WTC11 (cell line): Measurements from ENCODE around the gene HOXD10. TPM values are rescaled to one million over a fixed set of nuclear protein-coding genes. Genes with fewer than 3 reads are reported as not detected.

Experiments
- ATAC-seq: fragments of 200-7000 bp; cut with Tn5 transposase; 2 replicates; pipeline ENCODE4 v1.10.0; 2021; ENCODE audit warnings: mild to moderate bottlenecking, moderate library complexity
- CTCF ChIA-PET: fragments of 300-600 bp; sonication (Branson Sonifier 250); formaldehyde crosslinking; loops from one replicate; lab custom pipeline; 2021; ENCODE audit warnings: antibody characterized with exemption; lab: Charles Lee
- POLR2A ChIA-PET: fragments of 350-600 bp; sonication (Branson Sonifier 250); formaldehyde crosslinking; loops from one replicate; lab custom pipeline; 2021; ENCODE audit warnings: antibody characterized with exemption; lab: Charles Lee
- DNase-seq: peaks from one replicate; pipeline ENCODE4 v3.0.0; 2021; ENCODE audit warnings: low spot score
- H3K27ac Mint-ChIP-seq: 2 replicates; pipeline ENCODE4 v1.8.0; 2021; ENCODE audit warnings: mixed read lengths
- H3K27me3 Mint-ChIP-seq: 2 replicates; pipeline ENCODE4 v1.8.0; 2021; ENCODE audit warnings: low read depth, mild to moderate bottlenecking, moderate library complexity, mixed read lengths
- H3K36me3 Mint-ChIP-seq: 2 replicates; pipeline ENCODE4 v1.8.0; 2021; ENCODE audit warnings: mixed read lengths
- H3K4me1 Mint-ChIP-seq: 2 replicates; pipeline ENCODE4 v1.8.0; 2022; ENCODE audit warnings: mixed read lengths
- H3K4me3 Mint-ChIP-seq: 2 replicates; pipeline ENCODE4 v1.8.0; 2021; ENCODE audit warnings: mild to moderate bottlenecking, moderate library complexity, mixed read lengths
- H3K9me3 Mint-ChIP-seq: 2 replicates; pipeline ENCODE4 v1.8.0; 2021; ENCODE audit warnings: mixed read lengths
- ATF3 ChIP-seq: sonication (generic); formaldehyde crosslinking; conservative IDR thresholded peaks from 2 replicates; pipeline ENCODE4 v1.8.1; 2022; ENCODE audit warnings: mild to moderate bottlenecking, missing genetic modification reagents
- E2F5 ChIP-seq: sonication (generic); formaldehyde crosslinking; IDR thresholded peaks from 2 replicates; pipeline ENCODE4 v1.8.1; 2022; ENCODE audit warnings: mild to moderate bottlenecking, moderate library complexity, missing genetic modification reagents
- EMX1 ChIP-seq: fragments of 250-450 bp; sonication (Bioruptor Pico); IDR thresholded peaks from 2 replicates; pipeline ENCODE4 v1.8.0; 2021; ENCODE audit warnings: mild to moderate bottlenecking
- FOXJ3 ChIP-seq: sonication (generic); formaldehyde crosslinking; IDR thresholded peaks from 2 replicates; pipeline ENCODE4 v1.9.0; 2021; ENCODE audit warnings: missing genetic modification reagents, mild to moderate bottlenecking, borderline replicate concordance
- FOXK1 ChIP-seq: sonication (generic); formaldehyde crosslinking; IDR thresholded peaks from 2 replicates; pipeline ENCODE4 v1.8.0; 2022; ENCODE audit warnings: mild to moderate bottlenecking, moderate library complexity, missing genetic modification reagents
- FOXP4 ChIP-seq: sonication (generic); formaldehyde crosslinking; IDR thresholded peaks from 2 replicates; pipeline ENCODE4 v1.8.0; 2022; ENCODE audit warnings: mild to moderate bottlenecking, missing genetic modification reagents
- GTF2I ChIP-seq: fragments of 250-450 bp; sonication (Bioruptor Pico); conservative IDR thresholded peaks from 2 replicates; pipeline ENCODE4 v1.4.0; 2021; ENCODE audit warnings: mild to moderate bottlenecking
- JAZF1 ChIP-seq: fragments of 250-450 bp; sonication (Bioruptor Pico); IDR thresholded peaks from 2 replicates; pipeline ENCODE4 v1.9.0; 2021; ENCODE audit warnings: moderate library complexity, mild to moderate bottlenecking, inconsistent platforms
- KAT7 ChIP-seq: sonication (generic); formaldehyde crosslinking; IDR thresholded peaks from 2 replicates; pipeline ENCODE4 v1.8.1; 2023; ENCODE audit warnings: missing genetic modification reagents, mild to moderate bottlenecking, borderline replicate concordance
- MAX ChIP-seq: sonication (generic); formaldehyde crosslinking; IDR thresholded peaks from 2 replicates; pipeline ENCODE4 v1.8.0; 2022; ENCODE audit warnings: mild to moderate bottlenecking, missing genetic modification reagents
- MLX ChIP-seq: sonication (generic); formaldehyde crosslinking; IDR thresholded peaks from 2 replicates; pipeline ENCODE4 v1.8.1; 2023; ENCODE audit warnings: mild to moderate bottlenecking, missing genetic modification reagents, moderate library complexity
- MXD4 ChIP-seq: fragments of 250-450 bp; sonication (Bioruptor Pico); IDR thresholded peaks from 2 replicates; pipeline ENCODE4 v1.8.0; 2021; ENCODE audit warnings: mild to moderate bottlenecking, moderate library complexity, borderline replicate concordance
- NFATC4 ChIP-seq: fragments of 250-450 bp; sonication (Bioruptor Pico); IDR thresholded peaks from 2 replicates; pipeline ENCODE4 v1.9.0; 2021; ENCODE audit warnings: mild to moderate bottlenecking
- NFE2L1 ChIP-seq: sonication (generic); formaldehyde crosslinking; IDR thresholded peaks from 2 replicates; pipeline ENCODE4 v1.8.1; 2023; ENCODE audit warnings: missing genetic modification reagents
- PREB ChIP-seq: sonication (generic); formaldehyde crosslinking; IDR thresholded peaks from 2 replicates; pipeline ENCODE4 v1.8.1; 2022; ENCODE audit warnings: mild to moderate bottlenecking, missing genetic modification reagents, moderate library complexity, borderline replicate concordance
- PRRX2 ChIP-seq: fragments of 250-450 bp; sonication (Bioruptor Pico); IDR thresholded peaks from 2 replicates; pipeline ENCODE4 v1.8.0; 2021; ENCODE audit warnings: mild to moderate bottlenecking
- RELA ChIP-seq: sonication (generic); formaldehyde crosslinking; IDR thresholded peaks from 2 replicates; pipeline ENCODE4 v1.8.1; 2022; ENCODE audit warnings: missing genetic modification reagents, mild to moderate bottlenecking, borderline replicate concordance
- SMAD3 ChIP-seq: sonication (generic); formaldehyde crosslinking; IDR thresholded peaks from 2 replicates; pipeline ENCODE4 v1.8.0; 2022; ENCODE audit warnings: missing genetic modification reagents, mild to moderate bottlenecking, borderline replicate concordance
- USF1 ChIP-seq: sonication (generic); formaldehyde crosslinking; IDR thresholded peaks from 2 replicates; pipeline ENCODE4 v1.8.0; 2022; ENCODE audit warnings: mild to moderate bottlenecking, missing genetic modification reagents
- ZNF121 ChIP-seq: sonication (generic); formaldehyde crosslinking; IDR thresholded peaks from 2 replicates; pipeline ENCODE4 v1.8.0; 2023; ENCODE audit warnings: missing genetic modification reagents
- ZNF138 ChIP-seq: sonication (generic); formaldehyde crosslinking; conservative IDR thresholded peaks from 2 replicates; pipeline ENCODE4 v1.8.1; 2022; ENCODE audit warnings: mild to moderate bottlenecking, moderate library complexity, missing genetic modification reagents
- ZNF416 ChIP-seq: fragments of 250-450 bp; sonication (Bioruptor Pico); IDR thresholded peaks from 2 replicates; pipeline ENCODE4 v1.9.0; 2021; ENCODE audit warnings: mild to moderate bottlenecking, inconsistent platforms
- ZNF512 ChIP-seq: sonication (generic); formaldehyde crosslinking; IDR thresholded peaks from 2 replicates; pipeline ENCODE4 v1.8.1; 2022; ENCODE audit warnings: missing genetic modification reagents, borderline replicate concordance
- total RNA-seq: library from RNA; stranded (reverse); gene quantifications from 3 replicates; pipeline ENCODE4 v1.2.3, GENCODE V29; 2021

The HOXD10 gene
- total RNA-seq, 1 experiment from 2014 or later, result not detected

- TF ChIP-seq ATF3 (CRISPR knock-in tag) (no peak), MLX (CRISPR knock-in tag) (no peak), E2F5 (no peak), ZNF138 (CRISPR knock-in tag) (no peak), ZNF121 (CRISPR knock-in tag) (no peak), NFATC4 (CRISPR knock-in tag) (no peak), JAZF1 (CRISPR knock-in tag) (no peak), PREB (CRISPR knock-in tag) (no peak), FOXP4 (CRISPR knock-in tag) (no peak), RELA (CRISPR knock-in tag) (no peak), ZNF512 (CRISPR knock-in tag) (no peak), EMX1 (CRISPR knock-in tag) (no peak), MXD4 (CRISPR knock-in tag) (no peak), ZNF416 (CRISPR knock-in tag) (no peak), FOXJ3 (CRISPR knock-in tag) (no peak), NFE2L1 (CRISPR knock-in tag) (no peak), MAX (no peak), PRRX2 (CRISPR knock-in tag) (no peak), KAT7 (CRISPR knock-in tag) (no peak)
- CTCF ChIA-PET, result no interaction called here
- POLR2A ChIA-PET, result no interaction called here
- Mint-ChIP-seq H3K36me3 (no peaks in the 10 kb centered on the region), H3K9me3 (no peaks in the 10 kb centered on the region), H3K4me1 (peaks cover 27% of the 10 kb centered on the region), H3K27me3 (peaks cover 100% of the 10 kb centered on the region), H3K27ac (no peak overlapping the region), H3K4me3 (no peak overlapping the region)
- ATAC-seq (no peak), DNase-seq (no peak)
Observed at GRCh38 chr2:176167398-176167797, 50.8 kb downstream of the HOXD10 start.

GRCh38 chr2:176169181-176169580, 52.6 kb downstream of the HOXD10 start:
- Mint-ChIP-seq H3K36me3 (peaks cover 4% of the 10 kb centered on the region; the same call in 1 of the 2 replicates), H3K9me3 (no peaks in the 10 kb centered on the region), H3K4me3 (no peak overlapping the region)
- CTCF ChIA-PET, result interaction anchor here (0.7 to 1.1 kb wide), 2 partner anchors 468 to 980 kb away, joined by 3 to 6 read pairs; no protein-coding TSS in a partner anchor
- TF ChIP-seq FOXK1 (CRISPR knock-in tag) (no peak), GTF2I (CRISPR knock-in tag) (no peak), ZNF138 (CRISPR knock-in tag) (no peak), USF1 (CRISPR knock-in tag) (no peak), SMAD3 (CRISPR knock-in tag) (no peak)
- TF ChIP-seq, all 79 proteins: peak for 0
- no peak for DNase-seq
- ATAC-seq, result no peak
- H3K27ac Mint-ChIP-seq, result no peak overlapping the region
- H3K27me3 Mint-ChIP-seq, result peaks cover 100% of the 10 kb centered on the region
- H3K4me1 Mint-ChIP-seq, result peaks cover 21% of the 10 kb centered on the region
- POLR2A ChIA-PET, result no interaction called here
